ENCODE data around the gene KAT7.
A peak's percentile ranks its signal among the peaks of the same experiment; 100 is the strongest.

The KAT7 gene

GRCh38 chr17:49839455-49839854 lies 51.0 kb downstream of the KAT7 start:
- no peak for DNase-seq (ENCODE audit: low read depth in 3 of 3, low spot score in 1 of 3)

GRCh38 chr17:49841548-49841947 lies 53.1 kb downstream of the KAT7 start:
- DNase-seq (ENCODE audit: low read depth in 3 of 3, low spot score in 1 of 3) = no peak

- no peak for DNase-seq (ENCODE audit: low read depth in 3 of 3, low spot score in 1 of 3)
Observed at GRCh38 chr17:49842371-49842770, 53.9 kb downstream of the KAT7 start.

DNA sequence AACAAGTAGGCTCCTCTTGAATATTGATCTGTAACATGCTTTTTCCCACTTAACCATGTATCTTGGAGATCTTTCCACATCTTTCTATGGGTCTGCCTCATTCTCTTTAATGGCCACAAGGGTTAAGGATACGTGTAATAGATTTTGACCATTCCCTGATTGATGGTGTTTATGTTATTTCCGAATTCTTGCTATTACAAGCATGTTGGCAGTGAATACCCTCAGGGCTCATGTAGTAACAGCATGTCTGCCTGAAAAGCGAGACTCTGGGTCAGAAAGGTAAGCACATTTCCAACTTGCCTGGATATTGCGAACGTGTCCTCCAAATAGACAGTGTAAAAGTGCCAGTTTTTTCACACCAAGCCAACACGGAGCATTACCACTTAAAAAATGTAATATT lies 54.4 kb downstream of the KAT7 start:
- DNase-seq (ENCODE audit: low read depth in 3 of 3, low spot score in 1 of 3) = no peak

DNA sequence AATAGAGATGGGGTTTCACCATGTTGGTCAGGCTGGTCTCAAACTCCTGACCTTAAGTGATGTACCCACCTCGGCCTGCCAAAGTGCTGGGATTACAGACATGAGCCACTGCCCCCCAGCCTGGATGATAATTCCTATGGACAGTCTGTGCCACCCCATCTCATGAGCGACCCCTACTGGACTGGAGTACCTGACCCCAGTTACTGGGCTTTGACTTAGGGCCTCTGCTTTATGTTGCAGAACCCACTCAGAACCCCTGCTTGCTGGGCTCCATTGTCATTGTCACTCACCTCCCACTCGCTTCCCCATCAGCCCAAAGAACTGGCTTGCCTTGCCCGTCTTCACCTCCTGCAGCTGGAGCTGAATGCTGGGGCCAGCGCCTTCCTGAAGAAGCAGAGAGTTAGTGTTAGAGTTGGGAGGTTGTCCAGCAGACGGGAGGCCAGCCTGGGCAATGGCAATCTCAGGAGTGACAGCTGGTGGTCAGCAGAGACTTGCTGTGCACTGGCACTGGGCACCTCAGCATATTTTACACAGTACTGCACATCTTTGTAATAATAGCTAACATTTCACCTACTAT lies 55.4 kb downstream of the KAT7 start:
- no peak for DNase-seq (ENCODE audit: low read depth in 3 of 3, low spot score in 1 of 3)

DNA sequence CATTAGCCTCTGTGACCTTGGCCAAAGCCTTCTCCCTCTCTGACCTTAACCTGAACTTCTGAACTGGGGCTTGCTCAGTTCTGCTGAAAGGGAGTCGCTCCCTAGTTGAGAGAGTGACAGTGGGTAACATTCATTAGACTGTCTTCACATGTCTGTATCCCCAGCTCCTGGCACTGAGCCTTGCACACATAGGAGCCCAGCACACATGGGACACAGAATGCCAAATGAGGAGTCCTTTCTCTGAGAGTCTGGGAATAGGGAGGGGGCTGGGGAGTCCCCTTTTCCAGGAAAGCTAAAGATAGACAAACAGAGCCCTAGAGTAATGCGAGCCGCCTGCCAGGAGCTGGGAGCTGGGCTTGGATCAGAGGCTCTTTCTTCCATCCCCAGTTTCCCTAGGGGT lies 56.8 kb downstream of the KAT7 start:
- DNase-seq (ENCODE audit: low read depth in 3 of 3, low spot score in 1 of 3) = no peak

GRCh38 chr17:49846938-49847712 lies 58.6 kb downstream of the KAT7 start:
- no peak for DNase-seq (ENCODE audit: low read depth in 3 of 3, low spot score in 1 of 3)

GRCh38 chr17:49848019-49848473 lies 59.6 kb downstream of the KAT7 start, which contains the start of gene TAC4:
Gene TAC4 (minus strand): TSS chr17:49848069. CDS start chr17:49848017, 52 bp downstream.
- DNase-seq (ENCODE audit: low read depth in 3 of 3, low spot score in 1 of 3) = no peak

GRCh38 chr17:49848739-49849138 lies 60.3 kb downstream of the KAT7 start:
- DNase-seq (ENCODE audit: low read depth in 3 of 3, low spot score in 1 of 3) = no peak

GRCh38 chr17:49850218-49850610 lies 61.7 kb downstream of the KAT7 start:
- DNase-seq (ENCODE audit: low read depth in 3 of 3, low spot score in 1 of 3) = no peak

GRCh38 chr17:49850772-49851386 lies 62.4 kb downstream of the KAT7 start:
- no peak for DNase-seq (ENCODE audit: low read depth in 3 of 3, low spot score in 1 of 3)

DNA sequence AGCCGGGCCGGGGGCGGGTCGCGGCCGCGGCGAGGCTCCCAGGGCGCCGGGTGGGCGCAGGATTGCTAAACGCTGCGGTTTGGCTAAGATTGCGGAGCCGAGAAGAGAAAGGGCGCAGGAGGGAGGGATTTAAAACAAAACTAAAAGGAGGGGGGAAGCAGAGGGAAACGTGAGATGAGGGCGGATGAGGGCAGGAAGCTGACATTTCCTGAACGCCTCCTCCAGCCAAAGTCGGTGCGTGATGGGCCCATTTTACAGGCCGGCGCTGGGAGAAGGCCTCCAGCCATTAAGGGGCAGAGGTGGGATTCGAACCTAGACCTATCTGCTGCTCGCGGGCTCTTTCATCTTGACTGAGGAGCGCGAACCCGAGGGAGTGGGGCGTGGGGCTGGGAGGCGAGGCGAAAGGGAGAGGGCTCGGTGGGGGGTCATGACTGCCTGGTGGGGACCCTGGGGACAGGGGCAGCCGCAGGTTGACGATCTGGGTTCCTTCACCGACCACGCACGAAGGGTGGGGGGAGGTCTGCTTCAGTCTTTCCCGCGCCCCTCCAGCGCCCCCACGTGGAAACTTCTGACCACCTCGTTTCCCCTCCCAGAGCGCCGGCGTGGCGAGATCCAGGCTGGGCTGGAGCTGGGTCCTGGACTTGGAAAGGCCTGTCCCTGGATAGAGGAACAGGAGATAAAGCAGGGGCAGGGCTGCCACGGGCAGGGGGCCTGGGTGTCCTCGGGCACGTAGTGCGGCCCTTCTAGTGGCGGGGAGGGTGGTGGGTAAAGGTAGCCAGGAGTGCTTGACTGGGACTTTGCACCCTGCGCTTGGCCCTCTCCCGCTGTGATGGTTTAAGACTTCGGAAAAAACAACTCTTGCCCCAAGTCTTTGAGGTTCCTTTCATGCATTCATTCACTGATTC lies 63.2 kb downstream of the KAT7 start:
- peak in 2 of 3 donors; percentile 37 to 61 for DNase-seq (ENCODE audit: low read depth in 3 of 3, low spot score in 1 of 3)

DNA sequence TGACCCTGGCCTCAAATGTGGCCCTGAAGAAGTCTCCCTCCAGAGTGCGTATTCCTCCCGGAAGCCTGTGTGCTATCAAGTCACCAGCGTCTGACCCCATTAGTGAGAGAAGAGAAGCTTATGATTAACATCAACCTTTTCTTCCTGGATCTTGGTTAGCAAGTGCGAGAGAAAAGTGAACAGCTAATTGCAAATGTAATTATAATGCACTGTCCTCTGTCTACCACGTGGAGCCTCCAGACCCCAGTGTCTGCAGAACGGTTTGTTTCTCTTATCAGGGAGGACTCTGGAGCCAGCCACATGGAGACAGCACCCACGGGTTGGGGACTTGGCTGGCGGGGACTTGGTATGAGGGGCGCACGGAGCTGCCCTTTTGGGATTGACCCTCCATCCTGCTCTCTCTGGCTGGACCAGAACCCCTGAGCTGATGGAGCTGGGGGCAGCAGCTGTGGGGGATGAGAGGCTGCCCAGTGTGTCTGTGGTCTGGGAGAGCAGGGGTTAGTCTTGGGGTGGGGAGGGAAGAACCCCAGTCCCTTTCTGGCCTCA lies 65.1 kb downstream of the KAT7 start:
- DNase-seq (ENCODE audit: low read depth in 3 of 3, low spot score in 1 of 3) = no peak

DNA sequence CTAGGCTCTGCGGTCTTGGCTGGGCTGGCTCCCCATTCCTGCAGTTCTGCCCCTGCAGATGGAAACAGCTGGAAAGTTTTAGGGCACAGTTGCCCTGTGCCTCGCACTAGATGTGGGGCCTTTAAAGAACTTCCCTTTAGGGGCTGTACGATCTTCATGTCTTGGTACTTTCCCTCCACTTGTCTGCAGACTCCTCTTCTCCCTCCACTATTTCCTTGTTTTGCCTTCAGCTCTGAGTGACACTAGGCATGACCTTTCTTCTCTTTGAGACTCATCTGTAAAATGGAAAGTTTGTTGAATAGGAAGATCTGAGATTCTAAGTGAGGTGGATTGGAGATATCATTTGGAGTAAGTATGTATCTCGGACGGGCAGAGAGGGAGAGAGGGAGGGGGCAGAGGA lies 65.6 kb downstream of the KAT7 start:
- DNase-seq (ENCODE audit: low read depth in 3 of 3, low spot score in 1 of 3) = no peak

DNA sequence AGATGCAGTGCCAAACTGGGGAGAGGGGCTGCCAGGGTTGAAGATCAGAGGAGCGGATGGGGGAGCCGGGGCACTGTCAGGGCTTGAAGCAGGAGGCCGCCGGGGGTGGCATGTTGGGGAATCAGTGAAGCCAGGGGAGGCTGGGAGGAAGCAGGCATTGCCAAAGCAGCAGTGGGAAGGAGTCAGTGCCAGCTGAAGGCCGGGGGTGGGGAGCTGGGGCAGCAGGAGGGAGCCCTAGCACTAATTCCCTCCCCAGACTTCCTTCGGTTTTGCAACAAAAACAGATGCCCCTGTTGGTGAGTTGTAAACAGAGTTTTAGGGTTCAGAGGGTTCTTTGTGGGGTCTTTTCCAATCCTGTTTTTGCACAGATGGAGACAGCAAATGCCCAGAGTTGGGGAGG lies 70.3 kb downstream of the KAT7 start:
- DNase-seq (ENCODE audit: low read depth in 3 of 3, low spot score in 1 of 3) = no peak

DNA sequence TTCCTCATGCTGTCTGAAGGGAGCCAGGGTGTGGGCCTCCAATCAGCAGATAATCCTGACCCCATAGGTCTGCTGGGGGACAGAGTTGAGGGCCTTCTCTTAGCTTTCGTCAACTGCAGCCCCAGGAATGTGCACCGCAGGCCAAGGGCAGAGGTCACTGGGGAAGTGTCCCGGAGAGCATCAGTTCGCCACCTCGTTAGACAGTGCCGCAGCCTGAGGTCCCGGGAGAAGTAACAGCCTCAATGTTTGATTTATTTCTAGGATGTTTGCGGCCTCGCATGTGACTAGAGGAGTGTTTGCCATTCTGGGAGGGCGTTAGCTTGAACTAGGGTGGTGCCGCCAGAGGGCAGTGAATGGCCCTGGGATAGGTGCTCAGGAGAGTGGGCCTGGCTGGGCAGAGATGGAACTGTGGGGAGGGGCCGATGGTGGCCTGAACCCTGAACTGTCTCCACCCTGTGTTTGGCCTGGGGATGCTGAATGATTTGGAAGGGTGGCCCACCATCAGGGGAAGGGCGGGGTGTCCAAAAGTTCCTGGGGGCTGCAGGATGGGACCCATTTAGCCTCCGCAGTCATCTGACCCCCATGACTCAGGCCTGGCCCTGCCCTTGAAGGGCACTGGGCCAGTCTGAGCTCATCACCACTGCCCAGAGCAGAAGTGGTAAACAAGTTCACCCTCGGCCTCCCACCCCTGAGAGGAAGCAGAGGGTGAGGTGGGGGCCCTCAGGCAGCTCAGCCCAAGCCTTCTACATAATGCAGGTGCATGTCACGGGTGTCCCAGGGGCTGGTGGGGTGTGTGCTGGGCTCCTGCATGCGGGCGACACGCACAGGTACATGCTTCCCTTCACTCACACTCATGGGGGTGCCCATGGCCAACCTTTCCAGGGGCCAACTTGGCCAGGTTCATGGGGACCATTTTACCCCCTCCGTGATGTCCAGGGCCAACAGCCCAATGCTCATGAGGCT lies 71.8 kb downstream of the KAT7 start:
- DNase-seq (ENCODE audit: low read depth in 3 of 3, low spot score in 1 of 3) = no peak

GRCh38 chr17:49861150-49861884 lies 72.8 kb downstream of the KAT7 start:
- DNase-seq (ENCODE audit: low read depth in 3 of 3, low spot score in 1 of 3) = peak in 2 of 3 donors; percentile 17 to 51

DNA sequence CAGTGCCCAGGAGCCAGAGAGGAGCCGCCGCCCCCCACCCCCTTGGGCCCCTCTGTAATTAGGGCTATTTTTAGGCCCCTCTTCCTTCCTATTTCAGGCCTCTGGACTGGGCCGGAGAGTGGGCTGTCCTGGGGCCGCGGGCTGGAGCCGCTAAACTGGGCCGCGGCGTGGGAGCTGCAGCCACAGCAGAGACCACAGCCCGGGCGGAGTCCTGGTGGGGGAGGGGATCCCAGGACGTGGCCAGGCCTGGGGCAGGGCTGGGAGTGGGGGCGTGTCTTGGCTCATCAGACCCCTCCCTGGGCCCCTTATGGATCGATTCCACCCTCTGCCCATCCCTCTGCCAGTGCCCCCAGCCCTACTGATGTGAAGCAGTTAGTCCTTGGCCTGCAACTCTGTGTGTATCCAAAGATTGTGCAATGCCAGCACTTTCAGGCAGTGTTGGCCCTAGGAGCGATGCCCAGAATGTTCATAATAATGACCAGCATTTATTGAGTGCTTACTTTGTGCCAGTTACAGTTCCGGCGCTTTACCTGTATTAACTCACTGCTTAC lies 74.4 kb downstream of the KAT7 start:
- DNase-seq (ENCODE audit: low read depth in 3 of 3, low spot score in 1 of 3) = no peak

DNA sequence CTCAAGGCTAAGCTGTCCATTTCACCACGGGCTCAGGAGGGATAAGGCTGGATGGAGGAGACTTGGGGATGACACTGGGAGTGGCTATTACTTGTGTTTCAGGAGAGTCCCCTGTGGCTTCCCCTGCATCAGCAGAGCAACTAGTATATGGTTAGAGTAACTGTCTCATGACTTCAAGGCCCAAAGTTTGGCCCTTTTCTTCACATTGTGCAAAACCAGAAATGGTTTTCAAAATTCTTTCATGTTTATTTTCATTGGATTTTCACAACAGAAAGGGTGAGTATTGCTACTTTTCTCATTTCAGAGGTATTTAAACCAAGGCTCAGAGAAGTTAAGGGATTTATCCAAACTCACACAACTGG lies 77.5 kb downstream of the KAT7 start:
- DNase-seq (ENCODE audit: low read depth in 3 of 3, low spot score in 1 of 3) = no peak

All from stimulated activated CD4-positive, alpha-beta T cell treated with anti-CD3 and anti-CD28 coated beads, TNF-alpha, amount 100 ng/mL, for 1 hour (primary cell).